Spleen (tissue), 7 donors: ENCODE measurements around the gene ASB1.

ENCODE experiments used
- POLR2A ChIP-seq, 3 donors: fragments of 450-650 bp; IDR thresholded peaks; one replicate each; pipeline ENCODE4 v1.5.1; 2017; ENCODE audit warnings: antibody characterized with exemption in 3 of 3, mild to moderate bottlenecking in 1 of 3
- POLR2AphosphoS5 ChIP-seq, 3 donors: sonication (generic); formaldehyde crosslinking; IDR thresholded peaks; one replicate each; pipeline ENCODE4 v1.5.1; 2017; ENCODE audit warnings: antibody characterized with exemption in 3 of 3
- TF ChIP-seq, protein P1 (sequence below), 11 experiments: fragments of 200-600 bp in 7 of 11; fragments of 450-650 bp in 4 of 11; sonication (generic) in 4 of 11; IDR thresholded peaks in 8 of 11; conservative IDR thresholded peaks in 3 of 11; 1 replicate in 7 of 11; 2 replicates in 4 of 11; pipeline versions ENCODE4 v1.4.0 to v1.8.0; 2016 to 2021; ENCODE audit warnings: antibody characterized with exemption in 11 of 11, inconsistent platforms in 4 of 11, mild to moderate bottlenecking in 1 of 11
- donor health status: DM: no; HTN: no; CAD: no; lungs with moderate emphysema.
- donor health status: DM: no; HTN: no; CAD: no.
- donor health status: DM: no; HTN: no; CAD: no.

DNA sequence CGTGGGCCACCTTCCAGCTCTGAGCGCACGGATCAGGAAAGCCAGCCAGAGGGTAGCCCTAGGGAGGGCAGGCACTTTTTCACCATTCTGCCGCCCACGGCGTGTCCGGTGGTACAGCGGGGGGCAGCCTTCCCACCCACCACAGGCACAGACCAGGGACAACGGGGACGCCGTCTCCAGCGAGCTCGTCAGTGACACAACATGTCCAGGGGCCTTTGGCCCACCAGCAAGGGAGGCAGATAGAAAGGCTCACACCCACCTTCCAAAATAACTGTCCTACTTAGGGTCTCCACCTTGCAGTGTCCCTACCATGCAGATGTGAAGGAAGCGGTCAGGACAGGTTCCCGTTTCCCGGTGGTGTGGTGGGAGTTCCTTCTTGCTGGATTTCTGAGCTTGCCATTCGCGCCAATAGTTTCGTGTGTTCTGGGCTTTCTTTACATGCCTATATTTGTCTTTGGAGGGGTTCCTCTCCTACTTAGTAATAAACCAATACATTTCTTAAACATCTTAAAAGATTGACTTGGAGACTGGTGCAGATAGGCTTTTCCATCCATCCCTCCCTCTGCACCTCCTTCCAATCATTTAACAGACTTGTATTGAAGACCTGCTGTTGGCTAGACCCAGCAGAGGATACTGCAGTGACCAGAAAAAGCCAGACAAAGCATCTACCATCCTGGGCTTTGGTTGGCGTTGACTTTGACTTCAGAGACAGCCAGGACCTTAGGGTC, 872 bp downstream of the ASB1 start:
- TF ChIP-seq, protein P1, sequence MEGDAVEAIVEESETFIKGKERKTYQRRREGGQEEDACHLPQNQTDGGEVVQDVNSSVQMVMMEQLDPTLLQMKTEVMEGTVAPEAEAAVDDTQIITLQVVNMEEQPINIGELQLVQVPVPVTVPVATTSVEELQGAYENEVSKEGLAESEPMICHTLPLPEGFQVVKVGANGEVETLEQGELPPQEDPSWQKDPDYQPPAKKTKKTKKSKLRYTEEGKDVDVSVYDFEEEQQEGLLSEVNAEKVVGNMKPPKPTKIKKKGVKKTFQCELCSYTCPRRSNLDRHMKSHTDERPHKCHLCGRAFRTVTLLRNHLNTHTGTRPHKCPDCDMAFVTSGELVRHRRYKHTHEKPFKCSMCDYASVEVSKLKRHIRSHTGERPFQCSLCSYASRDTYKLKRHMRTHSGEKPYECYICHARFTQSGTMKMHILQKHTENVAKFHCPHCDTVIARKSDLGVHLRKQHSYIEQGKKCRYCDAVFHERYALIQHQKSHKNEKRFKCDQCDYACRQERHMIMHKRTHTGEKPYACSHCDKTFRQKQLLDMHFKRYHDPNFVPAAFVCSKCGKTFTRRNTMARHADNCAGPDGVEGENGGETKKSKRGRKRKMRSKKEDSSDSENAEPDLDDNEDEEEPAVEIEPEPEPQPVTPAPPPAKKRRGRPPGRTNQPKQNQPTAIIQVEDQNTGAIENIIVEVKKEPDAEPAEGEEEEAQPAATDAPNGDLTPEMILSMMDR (IDR thresholded peaks at IDR 0.05 in 8 of 11, conservative IDR thresholded peaks at IDR 0.05 in 3 of 11) = no peak
- TF ChIP-seq POLR2A (IDR thresholded peaks at IDR 0.05) = no peak
- no peak for TF ChIP-seq POLR2AphosphoS5 (IDR thresholded peaks at IDR 0.05)
